GM23338 (cell line): ENCODE measurements around the gene CDH4. TPM values are rescaled to one million over a fixed set of nuclear protein-coding genes. Genes with fewer than 3 reads are reported as not detected.

Experiments used
- ATAC-seq: fragments of 200-7000 bp; cut with Tn5 transposase; 3 replicates; pipeline ENCODE4 v1.9.1; 2020
- DNase-seq: peaks from one replicate; pipeline ENCODE4 v3.0.0-alpha.2; 2015; ENCODE audit warnings: low spot score
- H2AFZ ChIP-seq: fragments of 200-600 bp; sonication (generic); 2 replicates; pipeline ENCODE4 v1.8.0; 2016; ENCODE audit warnings: antibody characterized with exemption, mild to moderate bottlenecking, moderate library complexity
- H3F3A ChIP-seq: fragments of 200-600 bp; sonication (generic); replicated peaks from 2 replicates; pipeline ENCODE4 v1.8.0; 2017; ENCODE audit warnings: antibody characterized with exemption, mixed run types, low read depth
- H3K27ac ChIP-seq: fragments of 200-600 bp; sonication (generic); 2 replicates; pipeline ENCODE4 v1.6.1; 2016; ENCODE audit warnings: low read depth
- H3K27me3 ChIP-seq: fragments of 200-600 bp; sonication (generic); 2 replicates; pipeline ENCODE4 v1.8.0; 2016; ENCODE audit warnings: mild to moderate bottlenecking, mixed run types, moderate library complexity; ENCODE audit not compliant: insufficient read depth
- H3K36me3 ChIP-seq: fragments of 200-600 bp; sonication (generic); 2 replicates; pipeline ENCODE4 v1.8.0; 2016; ENCODE audit warnings: mild to moderate bottlenecking; ENCODE audit not compliant: insufficient read depth
- H3K4me1 ChIP-seq: fragments of 200-600 bp; sonication (generic); 2 replicates; pipeline ENCODE4 v1.8.0; 2016; ENCODE audit warnings: mild to moderate bottlenecking, moderate library complexity; ENCODE audit not compliant: insufficient read depth
- H3K4me2 ChIP-seq: fragments of 200-600 bp; sonication (generic); 2 replicates; pipeline ENCODE4 v1.7.1; 2017; ENCODE audit warnings: mixed run types
- H3K4me3 ChIP-seq: fragments of 200-600 bp; sonication (generic); 2 replicates; pipeline ENCODE4 v1.6.1; 2016; ENCODE audit warnings: mixed run types
- H3K79me2 ChIP-seq: fragments of 200-600 bp; sonication (generic); replicated peaks from 2 replicates; pipeline ENCODE4 v1.8.0; 2017; ENCODE audit warnings: mild to moderate bottlenecking; ENCODE audit not compliant: insufficient read depth
- H3K9me2 ChIP-seq: fragments of 200-600 bp; sonication (generic); 2 replicates; pipeline ENCODE4 v1.8.0; 2017; ENCODE audit not compliant: insufficient read depth
- H4K20me1 ChIP-seq: fragments of 200-600 bp; sonication (generic); replicated peaks from 2 replicates; pipeline ENCODE4 v1.8.0; 2017; ENCODE audit warnings: mild to moderate bottlenecking; ENCODE audit not compliant: insufficient read depth
- H3K27ac Mint-ChIP-seq: 2 replicates; pipeline ENCODE4 v1.8.0; 2020; ENCODE audit warnings: inconsistent platforms, mild to moderate bottlenecking, moderate library complexity, mixed read lengths
- H3K27me3 Mint-ChIP-seq: 3 replicates; pipeline ENCODE4 v1.8.0; 2022; ENCODE audit warnings: low read depth, mild to moderate bottlenecking, moderate library complexity, mixed read lengths, inconsistent platforms; ENCODE audit not compliant: insufficient read depth, poor library complexity
- H3K36me3 Mint-ChIP-seq: 3 replicates; pipeline ENCODE4 v1.8.0; 2021; ENCODE audit warnings: low read depth, mild to moderate bottlenecking, inconsistent platforms, moderate library complexity, mixed read lengths
- H3K4me1 Mint-ChIP-seq: 3 replicates; pipeline ENCODE4 v1.8.0; 2020; ENCODE audit warnings: mild to moderate bottlenecking, inconsistent platforms, mixed read lengths
- H3K4me3 Mint-ChIP-seq: 3 replicates; pipeline ENCODE4 v1.8.0; 2021; ENCODE audit warnings: moderate library complexity, mild to moderate bottlenecking, inconsistent platforms, mixed read lengths
- H3K9me3 Mint-ChIP-seq: 3 replicates; pipeline ENCODE4 v1.8.0; 2020; ENCODE audit warnings: moderate library complexity, mild to moderate bottlenecking, inconsistent platforms, mixed read lengths
- EZH2 ChIP-seq: fragments of 200-600 bp; sonication (generic); IDR thresholded peaks from one replicate; pipeline ENCODE4 v1.8.0; 2017; ENCODE audit warnings: antibody characterized with exemption, mild to moderate bottlenecking, low read depth; ENCODE audit not compliant: unreplicated experiment
- EZH2phosphoT487 ChIP-seq: fragments of 200-600 bp; sonication (generic); IDR thresholded peaks from one replicate; pipeline ENCODE4 v1.8.1; 2018; ENCODE audit warnings: antibody characterized with exemption; ENCODE audit not compliant: unreplicated experiment
- JUNB ChIP-seq: IDR thresholded peaks from one replicate; pipeline ENCODE4 v1.6.1; 2016; ENCODE audit warnings: antibody characterized with exemption; ENCODE audit not compliant: unreplicated experiment
- POLR2AphosphoS5 ChIP-seq: IDR thresholded peaks from 2 replicates; pipeline ENCODE4 v1.6.1; 2016; ENCODE audit warnings: antibody characterized with exemption, low read depth
- STAT1 ChIP-seq: IDR thresholded peaks from one replicate; pipeline ENCODE4 v1.6.1; 2016; ENCODE audit warnings: antibody characterized with exemption; ENCODE audit not compliant: unreplicated experiment
- ZNF331 ChIP-seq: fragments of 250-450 bp; sonication (Bioruptor Pico); IDR thresholded peaks from 2 replicates; pipeline ENCODE4 v1.5.0; 2020; ENCODE audit warnings: low read depth, mild to moderate bottlenecking, moderate library complexity
- polyA plus RNA-seq: library from polyadenylated mRNA; unstranded; fragments of >200 nt; fragmentation: Nextera tagmentation; extraction: Ambion mirVana; gene quantifications from 2 replicates; pipeline ENCODE4 v1.2.1, GENCODE V29; 2016
- total RNA-seq: library from RNA; depleted of rRNA; stranded (reverse); fragments of >200 nt; shearing (Covaris generic); gene quantifications from 2 replicates; pipeline ENCODE4 v1.2.3, GENCODE V29; 2014
- TF ChIP-seq, protein P1 (sequence below): fragments of 250-450 bp; sonication (Bioruptor Pico); IDR thresholded peaks from 2 replicates; pipeline ENCODE4 v1.5.0; 2020; ENCODE audit warnings: mild to moderate bottlenecking, moderate library complexity
- TF ChIP-seq, protein P2 (sequence below): IDR thresholded peaks from 2 replicates; pipeline ENCODE4 v1.6.1; 2016; ENCODE audit warnings: antibody characterized with exemption

Gene CDH4
- total and polyA plus RNA-seq, 2 experiments from 2014 or later, result 1.2 to 4.2 TPM

DNA sequence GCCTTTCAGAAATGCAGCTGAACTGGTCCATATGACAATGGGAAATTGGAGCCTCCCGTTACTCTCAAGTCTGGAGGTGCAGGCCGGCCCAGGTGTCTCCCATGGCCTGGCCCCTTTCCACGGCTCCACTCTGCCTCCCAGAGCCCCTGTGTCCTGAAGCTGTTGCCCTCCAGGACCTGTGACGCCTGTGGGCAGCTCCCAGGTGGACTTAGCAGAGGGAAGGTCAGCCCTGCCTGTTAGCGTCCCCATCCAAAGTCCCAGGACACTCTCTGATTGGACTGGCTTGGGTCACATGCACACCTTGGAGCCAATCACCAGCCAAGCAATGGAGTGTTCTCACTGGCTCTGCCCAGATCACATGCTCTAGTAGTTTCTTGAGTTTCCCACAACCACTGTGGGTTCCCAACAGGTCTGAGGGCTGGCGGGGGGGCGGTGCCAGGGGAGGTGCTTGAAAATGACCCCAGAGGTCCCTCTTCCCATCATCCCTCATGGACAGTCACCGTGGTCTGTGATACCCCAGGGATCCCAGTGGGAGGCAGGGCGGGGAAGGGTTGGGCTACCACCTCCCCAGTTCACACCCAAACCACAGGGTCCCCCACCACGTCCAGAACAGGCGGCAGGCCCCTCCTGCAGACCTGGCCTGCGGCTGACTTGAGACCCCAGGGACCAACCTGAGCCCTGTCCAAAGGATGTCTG lies 678.1 kb downstream of the CDH4 start:
- Mint-ChIP-seq H3K4me1 (peaks cover 8% of the 10 kb centered on the region), H3K9me3 (peaks cover 4% of the 10 kb centered on the region), H3K36me3 (peaks cover 7% of the 10 kb centered on the region; the same call in 2 of the 3 replicates), H3K27ac (no peak overlapping the region), H3K4me3 (no peak overlapping the region), H3K27me3 (peaks cover 18% of the 10 kb centered on the region)
- no peak overlapping the region for H3K27ac ChIP-seq
- H3K4me3 ChIP-seq, result no peak overlapping the region
- H3F3A ChIP-seq, result no peaks in the 10 kb centered on the region
- no peak overlapping the region for H2AFZ ChIP-seq
- H3K4me1 ChIP-seq, result no peaks in the 10 kb centered on the region
- H3K36me3 ChIP-seq, result no peaks in the 10 kb centered on the region
- no peaks in the 10 kb centered on the region for H3K79me2 ChIP-seq
- no peak for DNase-seq
- H3K9me2 ChIP-seq, result no peaks in the 10 kb centered on the region
- no peak overlapping the region for H3K4me2 ChIP-seq
- no peak for ATAC-seq
- H4K20me1 ChIP-seq, result no peaks in the 10 kb centered on the region
- H3K27me3 ChIP-seq, result no peaks in the 10 kb centered on the region
- TF ChIP-seq STAT1, result no peak
- no peak for TF ChIP-seq JUNB
- TF ChIP-seq, protein P1, sequence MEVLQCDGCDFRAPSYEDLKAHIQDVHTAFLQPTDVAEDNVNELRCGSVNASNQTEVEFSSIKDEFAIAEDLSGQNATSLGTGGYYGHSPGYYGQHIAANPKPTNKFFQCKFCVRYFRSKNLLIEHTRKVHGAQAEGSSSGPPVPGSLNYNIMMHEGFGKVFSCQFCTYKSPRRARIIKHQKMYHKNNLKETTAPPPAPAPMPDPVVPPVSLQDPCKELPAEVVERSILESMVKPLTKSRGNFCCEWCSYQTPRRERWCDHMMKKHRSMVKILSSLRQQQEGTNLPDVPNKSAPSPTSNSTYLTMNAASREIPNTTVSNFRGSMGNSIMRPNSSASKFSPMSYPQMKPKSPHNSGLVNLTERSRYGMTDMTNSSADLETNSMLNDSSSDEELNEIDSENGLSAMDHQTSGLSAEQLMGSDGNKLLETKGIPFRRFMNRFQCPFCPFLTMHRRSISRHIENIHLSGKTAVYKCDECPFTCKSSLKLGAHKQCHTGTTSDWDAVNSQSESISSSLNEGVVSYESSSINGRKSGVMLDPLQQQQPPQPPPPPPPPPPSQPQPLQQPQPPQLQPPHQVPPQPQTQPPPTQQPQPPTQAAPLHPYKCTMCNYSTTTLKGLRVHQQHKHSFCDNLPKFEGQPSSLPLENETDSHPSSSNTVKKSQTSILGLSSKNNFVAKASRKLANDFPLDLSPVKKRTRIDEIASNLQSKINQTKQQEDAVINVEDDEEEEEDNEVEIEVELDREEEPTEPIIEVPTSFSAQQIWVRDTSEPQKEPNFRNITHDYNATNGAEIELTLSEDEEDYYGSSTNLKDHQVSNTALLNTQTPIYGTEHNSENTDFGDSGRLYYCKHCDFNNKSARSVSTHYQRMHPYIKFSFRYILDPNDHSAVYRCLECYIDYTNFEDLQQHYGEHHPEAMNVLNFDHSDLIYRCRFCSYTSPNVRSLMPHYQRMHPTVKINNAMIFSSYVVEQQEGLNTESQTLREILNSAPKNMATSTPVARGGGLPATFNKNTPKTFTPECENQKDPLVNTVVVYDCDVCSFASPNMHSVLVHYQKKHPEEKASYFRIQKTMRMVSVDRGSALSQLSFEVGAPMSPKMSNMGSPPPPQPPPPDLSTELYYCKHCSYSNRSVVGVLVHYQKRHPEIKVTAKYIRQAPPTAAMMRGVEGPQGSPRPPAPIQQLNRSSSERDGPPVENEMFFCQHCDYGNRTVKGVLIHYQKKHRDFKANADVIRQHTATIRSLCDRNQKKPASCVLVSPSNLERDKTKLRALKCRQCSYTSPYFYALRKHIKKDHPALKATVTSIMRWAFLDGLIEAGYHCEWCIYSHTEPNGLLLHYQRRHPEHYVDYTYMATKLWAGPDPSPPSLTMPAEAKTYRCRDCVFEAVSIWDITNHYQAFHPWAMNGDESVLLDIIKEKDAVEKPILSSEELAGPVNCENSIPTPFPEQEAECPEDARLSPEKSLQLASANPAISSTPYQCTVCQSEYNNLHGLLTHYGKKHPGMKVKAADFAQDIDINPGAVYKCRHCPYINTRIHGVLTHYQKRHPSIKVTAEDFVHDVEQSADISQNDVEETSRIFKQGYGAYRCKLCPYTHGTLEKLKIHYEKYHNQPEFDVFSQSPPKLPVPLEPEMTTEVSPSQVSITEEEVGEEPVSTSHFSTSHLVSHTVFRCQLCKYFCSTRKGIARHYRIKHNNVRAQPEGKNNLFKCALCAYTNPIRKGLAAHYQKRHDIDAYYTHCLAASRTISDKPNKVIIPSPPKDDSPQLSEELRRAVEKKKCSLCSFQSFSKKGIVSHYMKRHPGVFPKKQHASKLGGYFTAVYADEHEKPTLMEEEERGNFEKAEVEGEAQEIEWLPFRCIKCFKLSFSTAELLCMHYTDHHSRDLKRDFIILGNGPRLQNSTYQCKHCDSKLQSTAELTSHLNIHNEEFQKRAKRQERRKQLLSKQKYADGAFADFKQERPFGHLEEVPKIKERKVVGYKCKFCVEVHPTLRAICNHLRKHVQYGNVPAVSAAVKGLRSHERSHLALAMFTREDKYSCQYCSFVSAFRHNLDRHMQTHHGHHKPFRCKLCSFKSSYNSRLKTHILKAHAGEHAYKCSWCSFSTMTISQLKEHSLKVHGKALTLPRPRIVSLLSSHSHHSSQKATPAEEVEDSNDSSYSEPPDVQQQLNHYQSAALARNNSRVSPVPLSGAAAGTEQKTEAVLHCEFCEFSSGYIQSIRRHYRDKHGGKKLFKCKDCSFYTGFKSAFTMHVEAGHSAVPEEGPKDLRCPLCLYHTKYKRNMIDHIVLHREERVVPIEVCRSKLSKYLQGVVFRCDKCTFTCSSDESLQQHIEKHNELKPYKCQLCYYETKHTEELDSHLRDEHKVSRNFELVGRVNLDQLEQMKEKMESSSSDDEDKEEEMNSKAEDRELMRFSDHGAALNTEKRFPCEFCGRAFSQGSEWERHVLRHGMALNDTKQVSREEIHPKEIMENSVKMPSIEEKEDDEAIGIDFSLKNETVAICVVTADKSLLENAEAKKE (CRISPR knock-in tag), result no peak
- no peak for TF ChIP-seq POLR2AphosphoS5
- no peak for TF ChIP-seq EZH2
- TF ChIP-seq EZH2phosphoT487, result no peak
- TF ChIP-seq ZNF331 (CRISPR knock-in tag), result no peak
- TF ChIP-seq, protein P2, sequence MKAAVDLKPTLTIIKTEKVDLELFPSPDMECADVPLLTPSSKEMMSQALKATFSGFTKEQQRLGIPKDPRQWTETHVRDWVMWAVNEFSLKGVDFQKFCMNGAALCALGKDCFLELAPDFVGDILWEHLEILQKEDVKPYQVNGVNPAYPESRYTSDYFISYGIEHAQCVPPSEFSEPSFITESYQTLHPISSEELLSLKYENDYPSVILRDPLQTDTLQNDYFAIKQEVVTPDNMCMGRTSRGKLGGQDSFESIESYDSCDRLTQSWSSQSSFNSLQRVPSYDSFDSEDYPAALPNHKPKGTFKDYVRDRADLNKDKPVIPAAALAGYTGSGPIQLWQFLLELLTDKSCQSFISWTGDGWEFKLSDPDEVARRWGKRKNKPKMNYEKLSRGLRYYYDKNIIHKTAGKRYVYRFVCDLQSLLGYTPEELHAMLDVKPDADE, result no peak
